ENCODE results near the gene UBE2J2.

DNA sequence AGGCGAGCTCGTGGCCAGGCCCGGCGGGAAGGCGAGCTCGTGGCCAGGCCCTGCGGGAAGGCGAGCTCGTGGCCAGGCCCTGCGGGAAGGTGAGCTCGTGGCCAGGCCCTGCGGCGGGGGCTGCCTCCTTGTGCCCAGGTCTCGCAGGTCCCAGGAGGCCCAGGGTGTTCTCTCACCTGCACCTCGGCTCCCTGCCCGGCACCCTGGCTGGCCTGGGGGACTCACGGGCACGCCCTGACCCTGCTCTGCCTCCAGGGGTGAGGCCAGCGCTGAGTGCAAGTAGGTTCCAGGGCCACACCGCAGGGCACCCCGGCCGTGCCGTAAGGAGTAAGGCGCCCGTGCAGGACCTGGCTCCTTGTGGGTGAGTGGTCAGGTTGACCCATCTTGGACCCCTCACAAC lies 46.3 kb downstream of the UBE2J2 start:
- TF ChIP-seq, protein P1, sequence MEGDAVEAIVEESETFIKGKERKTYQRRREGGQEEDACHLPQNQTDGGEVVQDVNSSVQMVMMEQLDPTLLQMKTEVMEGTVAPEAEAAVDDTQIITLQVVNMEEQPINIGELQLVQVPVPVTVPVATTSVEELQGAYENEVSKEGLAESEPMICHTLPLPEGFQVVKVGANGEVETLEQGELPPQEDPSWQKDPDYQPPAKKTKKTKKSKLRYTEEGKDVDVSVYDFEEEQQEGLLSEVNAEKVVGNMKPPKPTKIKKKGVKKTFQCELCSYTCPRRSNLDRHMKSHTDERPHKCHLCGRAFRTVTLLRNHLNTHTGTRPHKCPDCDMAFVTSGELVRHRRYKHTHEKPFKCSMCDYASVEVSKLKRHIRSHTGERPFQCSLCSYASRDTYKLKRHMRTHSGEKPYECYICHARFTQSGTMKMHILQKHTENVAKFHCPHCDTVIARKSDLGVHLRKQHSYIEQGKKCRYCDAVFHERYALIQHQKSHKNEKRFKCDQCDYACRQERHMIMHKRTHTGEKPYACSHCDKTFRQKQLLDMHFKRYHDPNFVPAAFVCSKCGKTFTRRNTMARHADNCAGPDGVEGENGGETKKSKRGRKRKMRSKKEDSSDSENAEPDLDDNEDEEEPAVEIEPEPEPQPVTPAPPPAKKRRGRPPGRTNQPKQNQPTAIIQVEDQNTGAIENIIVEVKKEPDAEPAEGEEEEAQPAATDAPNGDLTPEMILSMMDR (IDR thresholded peaks at IDR 0.05; ENCODE audit: low read depth, low read length, missing input control), result no peak
- TF ChIP-seq YY1 (IDR thresholded peaks at IDR 0.05) (no peak), TAF1 (conservative IDR thresholded peaks at IDR 0.05) (no peak), RAD21 (IDR thresholded peaks at IDR 0.05) (no peak), JUND (IDR thresholded peaks at IDR 0.05) (no peak)
- TF ChIP-seq, protein P2, sequence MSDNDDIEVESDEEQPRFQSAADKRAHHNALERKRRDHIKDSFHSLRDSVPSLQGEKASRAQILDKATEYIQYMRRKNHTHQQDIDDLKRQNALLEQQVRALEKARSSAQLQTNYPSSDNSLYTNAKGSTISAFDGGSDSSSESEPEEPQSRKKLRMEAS (IDR thresholded peaks at IDR 0.05), result no peak
- TF ChIP-seq, protein P3, sequence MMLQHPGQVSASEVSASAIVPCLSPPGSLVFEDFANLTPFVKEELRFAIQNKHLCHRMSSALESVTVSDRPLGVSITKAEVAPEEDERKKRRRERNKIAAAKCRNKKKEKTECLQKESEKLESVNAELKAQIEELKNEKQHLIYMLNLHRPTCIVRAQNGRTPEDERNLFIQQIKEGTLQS (IDR thresholded peaks at IDR 0.05), result no peak
